HCT116 (cell line): ENCODE data around the gene SEL1L2. TPM values are rescaled to one million over a fixed set of nuclear protein-coding genes. Genes with fewer than 3 reads are reported as not detected.

ENCODE experiments used
- ATAC-seq: fragments of 200-7000 bp; cut with Tn5 transposase; 2 replicates; pipeline ENCODE4 v1.9.1; 2020; ENCODE audit warnings: mild to moderate bottlenecking, moderate library complexity
- BruUV-seq: library from RNA; stranded (reverse); fragments of 400-500 nt; replicated peaks from 2 replicates; lab custom pipeline; 2021; lab: Mats Ljungman, UMichigan
- CTCF ChIA-PET: fragments of 300-600 bp; sonication (Branson Sonifier 250); formaldehyde crosslinking; loops from one replicate; lab custom pipeline; 2021; ENCODE audit warnings: antibody characterized with exemption; lab: Charles Lee
- POLR2A ChIA-PET: fragments of 300-600, 350-600 bp; sonication (Branson Sonifier 250); formaldehyde crosslinking; loops from one replicate; lab custom pipeline; 2021; ENCODE audit warnings: antibody characterized with exemption; lab: Charles Lee
- RAD21 ChIA-PET, 2 experiments: fragments of 300-600 bp; sonication (Branson Sonifier 250); formaldehyde crosslinking; loops; one replicate each; lab custom pipeline; 2023; ENCODE audit warnings: low total read pairs in 2 of 2; ENCODE audit not compliant: uncharacterized antibody in 2 of 2, unreplicated experiment in 2 of 2, low non-redundant PET in 1 of 2; lab: Charles Lee
- DNase-seq: peaks from one replicate; pipeline ENCODE4 v3.0.0-alpha.2; 2010; ENCODE audit warnings: low read depth, low spot score
- H2AFZ ChIP-seq: fragments of 200-600 bp; shearing (Covaris generic), sonication (generic); 2 replicates; pipeline ENCODE4 v1.6.1; 2017; ENCODE audit warnings: low read depth, mixed run types, mixed read lengths, antibody characterized with exemption, low read length; ENCODE audit not compliant: poor library complexity, severe bottlenecking
- H3K27ac ChIP-seq: 2 replicates; pipeline ENCODE4 v1.5.1; 2012; ENCODE audit warnings: low read depth, low read length
- H3K27me3 ChIP-seq: fragments of 200-600 bp; sonication (generic); 2 replicates; pipeline ENCODE4 v1.6.1; 2016; ENCODE audit warnings: mixed run types, low read length, mixed read lengths; ENCODE audit not compliant: insufficient read depth
- H3K36me3 ChIP-seq, 2 experiments: fragments of 200-500 bp in 1 of 2; fragments of 200-600 bp in 1 of 2; sonication (Bioruptor generic) in 1 of 2; sonication (generic) in 1 of 2; 2 replicates each; pipeline versions ENCODE4 v1.5.1 to v1.6.1; 2014 to 2016; ENCODE audit warnings: low read length in 2 of 2, inconsistent platforms in 1 of 2, mixed read lengths in 1 of 2, mixed run types in 1 of 2; ENCODE audit not compliant: insufficient read depth in 2 of 2, control insufficient read depth in 1 of 2
- H3K4me1 ChIP-seq, 2 experiments: fragments of 200-600 bp in 1 of 2; sonication (generic) in 1 of 2; 2 replicates each; pipeline versions ENCODE4 v1.5.1 to v1.6.1; 2012 to 2017; ENCODE audit warnings: low read length in 2 of 2, inconsistent platforms in 1 of 2, mild to moderate bottlenecking in 1 of 2, mixed read lengths in 1 of 2, mixed run types in 1 of 2, moderate library complexity in 1 of 2; ENCODE audit not compliant: insufficient read depth in 2 of 2, control insufficient read depth in 1 of 2
- H3K4me2 ChIP-seq: fragments of 200-600 bp; sonication (generic); 2 replicates; pipeline ENCODE4 v1.6.1; 2017; ENCODE audit warnings: mixed run types, low read length, mixed read lengths
- H3K4me3 ChIP-seq, 2 experiments: fragments of 200-600 bp in 1 of 2; sonication (generic) in 1 of 2; replicated peaks in 1 of 2; 2 replicates each; pipeline ENCODE4 v1.5.1; 2011 to 2016; ENCODE audit warnings: low read length in 2 of 2, control low read depth in 1 of 2, low read depth in 1 of 2, mild to moderate bottlenecking in 1 of 2, mixed read lengths in 1 of 2, mixed run types in 1 of 2
- H3K79me2 ChIP-seq: fragments of 200-600 bp; sonication (generic); 2 replicates; pipeline ENCODE4 v1.6.1; 2017; ENCODE audit warnings: mild to moderate bottlenecking, mixed run types, low read length, moderate library complexity, mixed read lengths; ENCODE audit not compliant: insufficient read depth
- H3K9ac ChIP-seq: fragments of 200-600 bp; sonication (generic); 2 replicates; pipeline ENCODE4 v1.6.1; 2016; ENCODE audit warnings: low read length, mixed read lengths
- H3K9me2 ChIP-seq: fragments of 200-600 bp; sonication (generic), shearing (Covaris generic); 2 replicates; pipeline ENCODE4 v1.6.1; 2017; ENCODE audit warnings: mixed run types, mild to moderate bottlenecking, moderate library complexity; ENCODE audit not compliant: insufficient read depth
- H3K9me3 ChIP-seq, 2 experiments: fragments of 200-500 bp in 1 of 2; fragments of 200-600 bp in 1 of 2; sonication (Bioruptor generic) in 1 of 2; sonication (generic) in 1 of 2; 2 replicates each; pipeline ENCODE4 v1.6.1; 2014 to 2017; ENCODE audit warnings: low read length in 2 of 2, mixed read lengths in 2 of 2, inconsistent platforms in 1 of 2, low read depth in 1 of 2, mild to moderate bottlenecking in 1 of 2, mixed run types in 1 of 2, moderate library complexity in 1 of 2; ENCODE audit not compliant: control insufficient read depth in 1 of 2, insufficient read depth in 1 of 2
- H4K20me1 ChIP-seq: fragments of 200-600 bp; sonication (generic), shearing (Covaris generic); 2 replicates; pipeline ENCODE4 v1.6.1; 2017; ENCODE audit warnings: mixed run types, mild to moderate bottlenecking, moderate library complexity; ENCODE audit not compliant: insufficient read depth
- ELF1 ChIP-seq: IDR thresholded peaks from 2 replicates; pipeline ENCODE4 v1.6.1; 2012; ENCODE audit warnings: low read depth, borderline replicate concordance
- EZH2 ChIP-seq: fragments of 200-600 bp; sonication (generic); IDR thresholded peaks from 2 replicates; pipeline ENCODE4 v1.6.1; 2017; ENCODE audit warnings: antibody characterized with exemption, mixed run types
- EZH2phosphoT487 ChIP-seq: fragments of 200-600 bp; IDR thresholded peaks from 2 replicates; pipeline ENCODE4 v1.6.1; 2018; ENCODE audit warnings: antibody characterized with exemption, borderline replicate concordance
- JUND ChIP-seq: IDR thresholded peaks from 2 replicates; pipeline ENCODE4 v1.6.1; 2012
- POLR2A ChIP-seq: IDR thresholded peaks from 2 replicates; pipeline ENCODE4 v1.7.0; 2011; ENCODE audit warnings: borderline replicate concordance; ENCODE audit not compliant: insufficient read depth, insufficient read length; ENCODE audit errors: extremely low read depth
- SIN3A ChIP-seq: IDR thresholded peaks from 2 replicates; pipeline ENCODE4 v1.6.1; 2012; ENCODE audit warnings: low read depth
- SP1 ChIP-seq: IDR thresholded peaks from 2 replicates; pipeline ENCODE4 v1.6.1; 2012; ENCODE audit warnings: low read depth
- SRF ChIP-seq: IDR thresholded peaks from 2 replicates; pipeline ENCODE4 v1.6.1; 2012; ENCODE audit warnings: low read depth
- YY1 ChIP-seq: IDR thresholded peaks from 2 replicates; pipeline ENCODE4 v1.6.1; 2011; ENCODE audit warnings: low read length, low read depth, moderate library complexity, mild to moderate bottlenecking; ENCODE audit not compliant: insufficient replicate concordance; ENCODE audit errors: extremely low read depth
- ZFX ChIP-seq: fragments of 450-650 bp; IDR thresholded peaks from 2 replicates; pipeline ENCODE4 v1.6.1; 2017
- ZNF274 ChIP-seq: fragments of 200-500 bp; sonication (Bioruptor generic); IDR thresholded peaks from 2 replicates; pipeline ENCODE4 v1.6.1; 2014; ENCODE audit warnings: mild to moderate bottlenecking, low read depth, low read length, inconsistent platforms
- intact Hi-C: fragments of 100-400 bp; cut with micrococcal nuclease; formaldehyde crosslinking; loops from 2 replicates; pipeline ENCODE4 v1.10.0; 2022
- total RNA-seq: library from RNA; stranded (reverse); gene quantifications from one replicate; pipeline ENCODE4 v1.2.1, GENCODE V29; 2021; ENCODE audit not compliant: unreplicated experiment
- TF ChIP-seq, protein P1 (sequence below), 3 experiments: fragments of 200-600 bp in 1 of 3; sonication (generic) in 1 of 3; IDR thresholded peaks in 2 of 3; conservative IDR thresholded peaks in 1 of 3; 2 replicates each; pipeline ENCODE4 v1.5.1; 2012 to 2017; ENCODE audit warnings: low read depth in 2 of 3, low read length in 2 of 3, antibody characterized with exemption in 1 of 3, borderline replicate concordance in 1 of 3, control low read depth in 1 of 3, mild to moderate bottlenecking in 1 of 3, mixed read lengths in 1 of 3, mixed run types in 1 of 3, moderate library complexity in 1 of 3; ENCODE audit not compliant: insufficient read depth in 1 of 3
- TF ChIP-seq, protein P2 (sequence below): IDR thresholded peaks from 2 replicates; pipeline ENCODE4 v1.6.1; 2012
- TF ChIP-seq, protein P3 (sequence below): IDR thresholded peaks from 2 replicates; pipeline ENCODE4 v1.6.1; 2012
- TF ChIP-seq, protein P4 (sequence below): IDR thresholded peaks from 2 replicates; pipeline ENCODE4 v1.6.1; 2011; ENCODE audit warnings: mild to moderate bottlenecking, low read length, moderate library complexity; ENCODE audit not compliant: insufficient replicate concordance; ENCODE audit errors: extremely low read depth

The SEL1L2 gene
- total RNA-seq, 1 experiment from 2014 or later, result not detected

DNA sequence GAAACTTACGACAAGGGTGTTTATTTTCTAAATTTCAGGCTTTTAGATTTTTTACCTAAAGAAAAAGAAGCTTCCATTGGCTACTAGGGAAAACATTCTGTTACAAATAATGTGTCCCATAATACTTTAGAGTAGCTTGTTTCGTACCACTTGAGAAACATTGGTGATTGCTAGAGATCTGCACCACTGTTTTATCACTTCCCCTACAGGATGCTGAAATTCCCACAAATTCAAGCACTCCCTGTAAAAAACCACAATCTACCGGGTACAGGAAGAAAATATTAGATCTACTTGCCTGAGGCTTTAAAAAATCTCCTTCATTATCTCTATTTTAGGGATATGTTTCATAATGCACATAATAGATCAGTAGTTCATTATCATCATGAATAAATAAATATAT is 29.9 kb downstream of the SEL1L2 start:
- CTCF ChIA-PET, result no interaction called here

More for the DNA sequence above, 29.9 kb downstream of the SEL1L2 start:
- Histone ChIP-seq H3K9ac (no peak overlapping the region), H3K4me3 (no peak overlapping the region), H4K20me1 (no peaks in the 10 kb centered on the region), H2AFZ (no peak overlapping the region), H3K4me1 (no peaks in the 10 kb centered on the region), H3K27ac (no peak overlapping the region), H3K79me2 (no peaks in the 10 kb centered on the region), H3K9me2 (no peaks in the 10 kb centered on the region), H3K4me2 (no peak overlapping the region), H3K36me3 (no peaks in the 10 kb centered on the region), H3K27me3 (no peaks in the 10 kb centered on the region), H3K9me3 (no peaks in the 10 kb centered on the region)
- ATAC-seq (no peak), DNase-seq (no peak)
- ChIA-PET POLR2A (no interaction called here), RAD21 (no interaction called here)
- TF ChIP-seq EZH2 (no peak), YY1 (no peak), EZH2phosphoT487 (no peak), ELF1 (no peak), ZNF274 (no peak), SIN3A (no peak), POLR2A (no peak), JUND (no peak), SP1 (no peak), SRF (no peak), ZFX (no peak)
- TF ChIP-seq, protein P1, sequence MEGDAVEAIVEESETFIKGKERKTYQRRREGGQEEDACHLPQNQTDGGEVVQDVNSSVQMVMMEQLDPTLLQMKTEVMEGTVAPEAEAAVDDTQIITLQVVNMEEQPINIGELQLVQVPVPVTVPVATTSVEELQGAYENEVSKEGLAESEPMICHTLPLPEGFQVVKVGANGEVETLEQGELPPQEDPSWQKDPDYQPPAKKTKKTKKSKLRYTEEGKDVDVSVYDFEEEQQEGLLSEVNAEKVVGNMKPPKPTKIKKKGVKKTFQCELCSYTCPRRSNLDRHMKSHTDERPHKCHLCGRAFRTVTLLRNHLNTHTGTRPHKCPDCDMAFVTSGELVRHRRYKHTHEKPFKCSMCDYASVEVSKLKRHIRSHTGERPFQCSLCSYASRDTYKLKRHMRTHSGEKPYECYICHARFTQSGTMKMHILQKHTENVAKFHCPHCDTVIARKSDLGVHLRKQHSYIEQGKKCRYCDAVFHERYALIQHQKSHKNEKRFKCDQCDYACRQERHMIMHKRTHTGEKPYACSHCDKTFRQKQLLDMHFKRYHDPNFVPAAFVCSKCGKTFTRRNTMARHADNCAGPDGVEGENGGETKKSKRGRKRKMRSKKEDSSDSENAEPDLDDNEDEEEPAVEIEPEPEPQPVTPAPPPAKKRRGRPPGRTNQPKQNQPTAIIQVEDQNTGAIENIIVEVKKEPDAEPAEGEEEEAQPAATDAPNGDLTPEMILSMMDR (IDR thresholded peaks at IDR 0.05 in 2 of 3, conservative IDR thresholded peaks at IDR 0.05 in 1 of 3; ENCODE audit: borderline replicate concordance in 1 of 3, insufficient read depth in 1 of 3, low read depth in 2 of 3, low read length in 2 of 3), result no peak
- TF ChIP-seq, protein P2, sequence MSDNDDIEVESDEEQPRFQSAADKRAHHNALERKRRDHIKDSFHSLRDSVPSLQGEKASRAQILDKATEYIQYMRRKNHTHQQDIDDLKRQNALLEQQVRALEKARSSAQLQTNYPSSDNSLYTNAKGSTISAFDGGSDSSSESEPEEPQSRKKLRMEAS, result no peak
- TF ChIP-seq, protein P3, sequence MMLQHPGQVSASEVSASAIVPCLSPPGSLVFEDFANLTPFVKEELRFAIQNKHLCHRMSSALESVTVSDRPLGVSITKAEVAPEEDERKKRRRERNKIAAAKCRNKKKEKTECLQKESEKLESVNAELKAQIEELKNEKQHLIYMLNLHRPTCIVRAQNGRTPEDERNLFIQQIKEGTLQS, result no peak
- TF ChIP-seq, protein P4, sequence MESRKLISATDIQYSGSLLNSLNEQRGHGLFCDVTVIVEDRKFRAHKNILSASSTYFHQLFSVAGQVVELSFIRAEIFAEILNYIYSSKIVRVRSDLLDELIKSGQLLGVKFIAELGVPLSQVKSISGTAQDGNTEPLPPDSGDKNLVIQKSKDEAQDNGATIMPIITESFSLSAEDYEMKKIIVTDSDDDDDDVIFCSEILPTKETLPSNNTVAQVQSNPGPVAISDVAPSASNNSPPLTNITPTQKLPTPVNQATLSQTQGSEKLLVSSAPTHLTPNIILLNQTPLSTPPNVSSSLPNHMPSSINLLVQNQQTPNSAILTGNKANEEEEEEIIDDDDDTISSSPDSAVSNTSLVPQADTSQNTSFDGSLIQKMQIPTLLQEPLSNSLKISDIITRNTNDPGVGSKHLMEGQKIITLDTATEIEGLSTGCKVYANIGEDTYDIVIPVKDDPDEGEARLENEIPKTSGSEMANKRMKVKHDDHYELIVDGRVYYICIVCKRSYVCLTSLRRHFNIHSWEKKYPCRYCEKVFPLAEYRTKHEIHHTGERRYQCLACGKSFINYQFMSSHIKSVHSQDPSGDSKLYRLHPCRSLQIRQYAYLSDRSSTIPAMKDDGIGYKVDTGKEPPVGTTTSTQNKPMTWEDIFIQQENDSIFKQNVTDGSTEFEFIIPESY, result no peak
- BruUV-seq, result no TSS peak
- intact Hi-C loops, result no loop called here
